Type B pancreatic cell (in vitro differentiated cells): ENCODE data around the gene ASB2. TPM values are rescaled to one million over a fixed set of nuclear protein-coding genes. Genes with fewer than 3 reads are reported as not detected.

ENCODE experiments used
- DNase-seq: peaks from one replicate; pipeline ENCODE4 v3.0.0; 2021; ENCODE audit warnings: mixed read lengths; ENCODE audit not compliant: unreplicated experiment; ENCODE audit errors: extremely low spot score
- H3K27ac Mint-ChIP-seq: 2 replicates; pipeline ENCODE4 v1.8.0; 2021; ENCODE audit warnings: mild to moderate bottlenecking, mixed read lengths
- H3K27me3 Mint-ChIP-seq: 2 replicates; pipeline ENCODE4 v1.8.0; 2021; ENCODE audit warnings: mixed read lengths
- H3K36me3 Mint-ChIP-seq: 2 replicates; pipeline ENCODE4 v1.8.0; 2021; ENCODE audit warnings: mixed read lengths
- H3K4me1 Mint-ChIP-seq: one replicate; pipeline ENCODE4 v1.8.0; 2021; ENCODE audit warnings: mixed read lengths; ENCODE audit not compliant: unreplicated experiment
- H3K4me3 Mint-ChIP-seq: 2 replicates; pipeline ENCODE4 v1.8.0; 2021; ENCODE audit warnings: mild to moderate bottlenecking, mixed read lengths
- H3K9me3 Mint-ChIP-seq: 2 replicates; pipeline ENCODE4 v1.8.0; 2021; ENCODE audit warnings: mixed read lengths
- total RNA-seq: library from RNA; stranded (reverse); gene quantifications from 2 replicates; pipeline ENCODE4 v1.2.1, GENCODE V29; 2021; ENCODE audit warnings: low replicate concordance
- TF ChIP-seq, protein P1 (sequence below): fragments of 200-600 bp; sonication (generic); conservative IDR thresholded peaks from 2 replicates; pipeline ENCODE4 v1.5.0; 2021; ENCODE audit warnings: antibody characterized with exemption, mild to moderate bottlenecking

ASB2 gene
- total RNA-seq, 1 donor from 2014 or later = 0.60 TPM

- no peaks in the 10 kb centered on the region for H3K9me3 Mint-ChIP-seq
- no peak for DNase-seq
- H3K27ac Mint-ChIP-seq = no peak overlapping the region
- TF ChIP-seq, protein P1, sequence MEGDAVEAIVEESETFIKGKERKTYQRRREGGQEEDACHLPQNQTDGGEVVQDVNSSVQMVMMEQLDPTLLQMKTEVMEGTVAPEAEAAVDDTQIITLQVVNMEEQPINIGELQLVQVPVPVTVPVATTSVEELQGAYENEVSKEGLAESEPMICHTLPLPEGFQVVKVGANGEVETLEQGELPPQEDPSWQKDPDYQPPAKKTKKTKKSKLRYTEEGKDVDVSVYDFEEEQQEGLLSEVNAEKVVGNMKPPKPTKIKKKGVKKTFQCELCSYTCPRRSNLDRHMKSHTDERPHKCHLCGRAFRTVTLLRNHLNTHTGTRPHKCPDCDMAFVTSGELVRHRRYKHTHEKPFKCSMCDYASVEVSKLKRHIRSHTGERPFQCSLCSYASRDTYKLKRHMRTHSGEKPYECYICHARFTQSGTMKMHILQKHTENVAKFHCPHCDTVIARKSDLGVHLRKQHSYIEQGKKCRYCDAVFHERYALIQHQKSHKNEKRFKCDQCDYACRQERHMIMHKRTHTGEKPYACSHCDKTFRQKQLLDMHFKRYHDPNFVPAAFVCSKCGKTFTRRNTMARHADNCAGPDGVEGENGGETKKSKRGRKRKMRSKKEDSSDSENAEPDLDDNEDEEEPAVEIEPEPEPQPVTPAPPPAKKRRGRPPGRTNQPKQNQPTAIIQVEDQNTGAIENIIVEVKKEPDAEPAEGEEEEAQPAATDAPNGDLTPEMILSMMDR = no peak
- peaks cover 5% of the 10 kb centered on the region for H3K4me1 Mint-ChIP-seq
- no peaks in the 10 kb centered on the region for H3K36me3 Mint-ChIP-seq
- H3K4me3 Mint-ChIP-seq = no peak overlapping the region
- peaks cover 29% of the 10 kb centered on the region for H3K27me3 Mint-ChIP-seq
Observed at GRCh38 chr14:93943052-93943451, 33.3 kb downstream of the ASB2 start.

- H3K27ac Mint-ChIP-seq = no peak overlapping the region
- H3K4me1 Mint-ChIP-seq = peaks cover 5% of the 10 kb centered on the region
- H3K4me3 Mint-ChIP-seq = no peak overlapping the region
- peaks cover 37% of the 10 kb centered on the region for H3K27me3 Mint-ChIP-seq
- no peaks in the 10 kb centered on the region for H3K36me3 Mint-ChIP-seq
- no peak for DNase-seq
- H3K9me3 Mint-ChIP-seq = no peaks in the 10 kb centered on the region
- TF ChIP-seq, protein P1 = no peak
Observed at GRCh38 chr14:93941293-93941910, 35.0 kb downstream of the ASB2 start.

- Mint-ChIP-seq H3K27ac (no peak overlapping the region), H3K9me3 (no peaks in the 10 kb centered on the region), H3K36me3 (no peaks in the 10 kb centered on the region)
Observed at GRCh38 chr14:93940437-93940836, 35.9 kb downstream of the ASB2 start.

GRCh38 chr14:93939304-93940229, 36.8 kb downstream of the ASB2 start:
- H3K4me3 Mint-ChIP-seq = peak overlapping the region; percentile 55
- peak; percentile 90 for DNase-seq
- peaks cover 9% of the 10 kb centered on the region for H3K4me1 Mint-ChIP-seq
- no peak overlapping the region for H3K27ac Mint-ChIP-seq
- TF ChIP-seq, protein P1 = peak; percentile 100
- H3K36me3 Mint-ChIP-seq = no peaks in the 10 kb centered on the region
- no peaks in the 10 kb centered on the region for H3K9me3 Mint-ChIP-seq
- peaks cover 49% of the 10 kb centered on the region for H3K27me3 Mint-ChIP-seq

More at GRCh38 chr14:93940437-93940836, 35.9 kb downstream of the ASB2 start:
- TF ChIP-seq, protein P1 = no peak
- Mint-ChIP-seq H3K27me3 (peaks cover 44% of the 10 kb centered on the region), H3K4me1 (peaks cover 9% of the 10 kb centered on the region), H3K4me3 (peak overlapping the region; percentile 64)
- DNase-seq = no peak

- TF ChIP-seq, protein P1 = no peak
- Mint-ChIP-seq H3K9me3 (no peaks in the 10 kb centered on the region), H3K4me3 (peak overlapping the region; percentile 55), H3K36me3 (no peaks in the 10 kb centered on the region), H3K4me1 (peaks cover 9% of the 10 kb centered on the region), H3K27me3 (peaks cover 54% of the 10 kb centered on the region), H3K27ac (no peak overlapping the region)
- no peak for DNase-seq
Observed at GRCh38 chr14:93938751-93939303, 37.5 kb downstream of the ASB2 start.
